ENCODE data around the gene RAP1GDS1. TPM values are rescaled to one million over a fixed set of nuclear protein-coding genes. Genes with fewer than 3 reads are reported as not detected.
"Not testable (repeated sequence)": the region's sequence is repeated elsewhere in the genome, so short reads cannot be mapped to it uniquely, and the experiment has no call there.

RAP1GDS1 gene
- total and polyA plus RNA-seq, 7 donors, result 5.6 to 12.4 (median 9.9) TPM

- Histone ChIP-seq H3K36me3 (ENCODE audit: insufficient read depth in 1 of 2, low read depth in 1 of 2) (no peaks in the 10 kb centered on the region), H3K27ac (no peak overlapping the region), H3K9me3 (no peaks in the 10 kb centered on the region), H3K4me1 (no peaks in the 10 kb centered on the region), H3K27me3 (ENCODE audit: insufficient read depth in 3 of 3, low read length in 2 of 3) (no peaks in the 10 kb centered on the region), H3K4me3 (no peak overlapping the region)
- ATAC-seq (no peak), DNase-seq (no peak)
- intact Hi-C loops (cut with DNase I), result no loop called here
- no peak for TF ChIP-seq CTCF (IDR thresholded peaks at IDR 0.05)
- WGBS, 3 donors, result 83 to 87% (median 86%) methylated on average over 3 of the region's 3 CpGs
Measured at GRCh38 chr4:98452091-98452490, 190.9 kb downstream of the RAP1GDS1 start.

DNA sequence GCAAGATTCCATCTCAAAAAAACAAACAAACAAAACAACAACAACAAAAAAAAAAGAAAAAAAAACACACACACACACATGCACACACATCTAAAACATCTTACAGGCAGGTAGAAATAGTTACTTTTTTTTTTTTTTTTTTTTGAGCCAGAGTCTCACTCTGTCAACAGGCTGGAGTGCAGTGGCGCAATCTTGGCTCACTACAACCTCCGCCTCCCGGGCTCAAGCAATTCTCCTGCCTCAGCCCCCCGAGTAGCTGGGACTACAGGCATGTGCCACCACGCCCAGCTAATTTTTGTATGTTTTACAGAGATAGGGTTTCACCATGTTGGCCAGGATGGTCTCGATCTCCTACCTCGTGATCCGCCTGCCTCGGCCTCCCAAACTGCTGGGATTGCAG lies 196.2 kb downstream of the RAP1GDS1 start:
- H3K4me3 ChIP-seq; H3K27ac ChIP-seq; H3K36me3 ChIP-seq (ENCODE audit: insufficient read depth in 1 of 2, low read depth in 1 of 2); H3K4me1 ChIP-seq; H3K27me3 ChIP-seq (ENCODE audit: insufficient read depth in 3 of 3, low read length in 2 of 3); intact Hi-C loops (cut with DNase I); ATAC-seq; H3K9me3 ChIP-seq; DNase-seq: not testable (repeated sequence)
- 90 to 93% (median 92%) methylated on average over 9 of the region's 9 CpGs for WGBS, 3 donors

DNA sequence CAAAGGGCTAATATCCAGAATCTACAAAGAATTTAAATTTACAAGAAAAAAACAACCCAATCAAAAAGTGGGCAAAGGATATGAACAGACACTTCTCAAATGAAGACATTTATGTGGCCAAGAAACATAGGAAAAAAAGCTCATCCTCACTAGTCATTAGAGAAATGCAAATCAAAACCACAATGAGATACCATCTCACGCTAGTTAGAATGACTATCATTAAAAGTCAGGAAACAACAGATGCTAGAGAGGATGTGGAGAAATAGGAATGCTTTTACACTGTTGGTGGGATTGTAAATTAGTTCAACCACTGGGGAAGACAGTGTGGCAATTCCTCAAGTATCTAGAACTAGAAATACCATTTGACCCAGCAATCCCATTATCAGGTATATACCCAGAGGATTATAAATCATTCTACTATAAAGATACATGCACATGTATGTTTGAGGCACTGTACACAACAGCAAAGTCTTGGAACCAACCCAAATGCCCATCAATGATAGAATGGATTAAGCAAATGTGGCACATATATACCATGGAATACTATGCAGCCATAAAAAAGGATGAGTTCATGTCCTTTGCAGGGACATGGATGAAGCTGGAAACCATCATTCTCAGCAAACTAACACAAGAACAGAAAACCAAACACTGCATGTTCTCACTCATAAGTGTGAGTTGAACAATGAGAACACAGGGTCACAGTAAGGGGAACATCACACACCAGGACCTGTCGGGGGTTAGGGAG lies 200.1 kb downstream of the RAP1GDS1 start:
- H3K4me1 ChIP-seq; H3K27me3 ChIP-seq (ENCODE audit: insufficient read depth in 3 of 3, low read length in 2 of 3); H3K4me3 ChIP-seq; H3K36me3 ChIP-seq (ENCODE audit: insufficient read depth in 1 of 2, low read depth in 1 of 2); ATAC-seq; DNase-seq; H3K9me3 ChIP-seq; H3K27ac ChIP-seq: not testable (repeated sequence)
- 93 to 95% (median 94%) methylated on average over 2 of the region's 2 CpGs for WGBS, 3 donors
- intact Hi-C loops (cut with DNase I), result loop anchor here in 1 of 2 donors (10.0 kb wide), 1 partner anchor 306 kb away; no protein-coding TSS in a partner anchor

GRCh38 chr4:98462487-98462886 lies 201.3 kb downstream of the RAP1GDS1 start:
- Histone ChIP-seq H3K9me3 (no peaks in the 10 kb centered on the region), H3K27me3 (ENCODE audit: insufficient read depth in 3 of 3, low read length in 2 of 3) (no peaks in the 10 kb centered on the region), H3K4me1 (no peaks in the 10 kb centered on the region), H3K36me3 (ENCODE audit: insufficient read depth in 1 of 2, low read depth in 1 of 2) (no peaks in the 10 kb centered on the region), H3K27ac (no peak overlapping the region), H3K4me3 (no peak overlapping the region)
- TF ChIP-seq CTCF (IDR thresholded peaks at IDR 0.05), result no peak
- ATAC-seq (no peak), DNase-seq (no peak)
- intact Hi-C loops (cut with DNase I), result loop anchor here in 1 of 2 donors (10.0 kb wide), 1 partner anchor 308 kb away; no protein-coding TSS in a partner anchor

- WGBS, 3 donors, result 37 to 41% (median 38%) methylated on average over 8 of the region's 8 CpGs
Measured at GRCh38 chr4:98466868-98467599, 205.8 kb downstream of the RAP1GDS1 start.

More at GRCh38 chr4:98466868-98467599, 205.8 kb downstream of the RAP1GDS1 start:
- TF ChIP-seq CTCF (IDR thresholded peaks at IDR 0.05), result no peak
- no peak overlapping the region for H3K27ac ChIP-seq
- peak overlapping the region; percentile 60 for H3K4me3 ChIP-seq
- intact Hi-C loops (cut with DNase I), result loop anchor here in 1 of 2 donors (2.0 to 10.0 kb wide), 2 partner anchors 312 to 998 kb away; no protein-coding TSS in a partner anchor
- peaks cover 3% of the 10 kb centered on the region for H3K4me1 ChIP-seq
- H3K9me3 ChIP-seq, result no peaks in the 10 kb centered on the region
- DNase-seq (no peak), ATAC-seq (no peak)
- H3K27me3 ChIP-seq (ENCODE audit: insufficient read depth in 3 of 3, low read length in 2 of 3), result peaks cover 0 to 4% (median 0%) of the 10 kb centered on the region in 3 donors
- H3K36me3 ChIP-seq (ENCODE audit: insufficient read depth in 1 of 2, low read depth in 1 of 2), result no peaks in the 10 kb centered on the region
